Esophagus muscularis mucosa (tissue), 3 donors: ENCODE measurements around the gene EIF1.

ENCODE experiments used
- CTCF ChIP-seq, 3 experiments: fragments of 200-600 bp in 2 of 3; fragments of 450-650 bp in 1 of 3; sonication (generic) in 2 of 3; IDR thresholded peaks; one replicate each; pipeline ENCODE4 v1.5.1; 2017 to 2019; ENCODE audit warnings: antibody characterized with exemption in 3 of 3, mild to moderate bottlenecking in 2 of 3, moderate library complexity in 1 of 3
- POLR2A ChIP-seq: fragments of 450-650 bp; IDR thresholded peaks from one replicate; pipeline ENCODE4 v1.6.1; 2017; ENCODE audit warnings: antibody characterized with exemption, moderate library complexity, mild to moderate bottlenecking, low read depth
- POLR2AphosphoS5 ChIP-seq, 2 donors: sonication (generic); formaldehyde crosslinking; IDR thresholded peaks; one replicate each; pipeline ENCODE4 v1.6.1; 2017; ENCODE audit warnings: antibody characterized with exemption in 2 of 2

GRCh38 chr17:41718287-41718645 is 29.6 kb downstream of the EIF1 start:
- TF ChIP-seq CTCF (IDR thresholded peaks at IDR 0.05) (no peak), POLR2AphosphoS5 (IDR thresholded peaks at IDR 0.05) (no peak), POLR2A (no peak)
